ENCODE data around the gene PSME3.

DNA sequence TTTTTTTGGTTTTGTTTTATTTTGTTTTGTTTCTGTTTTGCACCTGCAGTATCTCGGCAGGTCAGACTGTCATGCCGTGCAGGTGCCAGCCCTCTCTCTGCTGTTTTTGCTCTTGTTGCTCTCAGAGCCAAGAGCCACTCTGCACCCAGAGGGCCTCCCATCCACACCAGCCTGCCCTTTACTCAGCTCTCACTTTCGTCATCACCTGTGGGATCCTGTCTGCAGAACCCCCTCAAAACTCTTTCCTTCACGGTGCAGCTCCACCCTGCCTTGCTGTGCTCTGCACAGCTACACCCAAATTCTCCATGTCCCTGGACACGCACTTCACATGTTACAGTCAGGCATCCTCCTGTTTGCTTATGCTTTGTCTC, 20.4 kb downstream of the PSME3 start:
- TF ChIP-seq, protein P1, sequence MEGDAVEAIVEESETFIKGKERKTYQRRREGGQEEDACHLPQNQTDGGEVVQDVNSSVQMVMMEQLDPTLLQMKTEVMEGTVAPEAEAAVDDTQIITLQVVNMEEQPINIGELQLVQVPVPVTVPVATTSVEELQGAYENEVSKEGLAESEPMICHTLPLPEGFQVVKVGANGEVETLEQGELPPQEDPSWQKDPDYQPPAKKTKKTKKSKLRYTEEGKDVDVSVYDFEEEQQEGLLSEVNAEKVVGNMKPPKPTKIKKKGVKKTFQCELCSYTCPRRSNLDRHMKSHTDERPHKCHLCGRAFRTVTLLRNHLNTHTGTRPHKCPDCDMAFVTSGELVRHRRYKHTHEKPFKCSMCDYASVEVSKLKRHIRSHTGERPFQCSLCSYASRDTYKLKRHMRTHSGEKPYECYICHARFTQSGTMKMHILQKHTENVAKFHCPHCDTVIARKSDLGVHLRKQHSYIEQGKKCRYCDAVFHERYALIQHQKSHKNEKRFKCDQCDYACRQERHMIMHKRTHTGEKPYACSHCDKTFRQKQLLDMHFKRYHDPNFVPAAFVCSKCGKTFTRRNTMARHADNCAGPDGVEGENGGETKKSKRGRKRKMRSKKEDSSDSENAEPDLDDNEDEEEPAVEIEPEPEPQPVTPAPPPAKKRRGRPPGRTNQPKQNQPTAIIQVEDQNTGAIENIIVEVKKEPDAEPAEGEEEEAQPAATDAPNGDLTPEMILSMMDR (IDR thresholded peaks at IDR 0.05) = no peak
- TF ChIP-seq EZH2 (IDR thresholded peaks at IDR 0.05) = no peak
